Heart right ventricle (tissue), 16 donors: ENCODE data around the gene ADGRL1. TPM values are rescaled to one million over a fixed set of nuclear protein-coding genes. Genes with fewer than 3 reads are reported as not detected.
A peak's percentile ranks its signal among the peaks of the same experiment; 100 is the strongest.

Experiments
- ATAC-seq, 8 donors: fragments of 200-7000 bp; cut with Tn5 transposase; one replicate each; pipeline ENCODE4 v1.9.1; 2020; ENCODE audit warnings: mild to moderate bottlenecking in 8 of 8, moderate library complexity in 8 of 8, moderate number of reproducible peaks in 1 of 8
- DNase-seq, 2 donors: peaks; one replicate each; pipeline ENCODE4 v3.0.0-alpha.2; 2020
- H3K27ac ChIP-seq, 10 donors: fragments of 200-600 bp; sonication (generic) in 2 of 10; one replicate each; pipeline versions ENCODE4 v1.5.0 to v1.8.0; 2020 to 2022; ENCODE audit warnings: mild to moderate bottlenecking in 3 of 10
- H3K27me3 ChIP-seq, 7 donors: fragments of 200-600 bp; one replicate each; pipeline ENCODE4 v1.8.0; 2021 to 2022; ENCODE audit warnings: mild to moderate bottlenecking in 2 of 7
- H3K36me3 ChIP-seq, 9 donors: fragments of 200-600 bp; sonication (generic) in 1 of 9; one replicate each; pipeline versions ENCODE4 v1.5.0 to v1.8.0; 2020 to 2022; ENCODE audit warnings: mild to moderate bottlenecking in 2 of 9
- H3K4me1 ChIP-seq, 9 donors: fragments of 200-600 bp; sonication (generic) in 1 of 9; one replicate each; pipeline versions ENCODE4 v1.5.0 to v1.8.0; 2020 to 2022; ENCODE audit warnings: mild to moderate bottlenecking in 4 of 9
- H3K4me3 ChIP-seq, 10 donors: fragments of 200-600 bp; sonication (generic) in 2 of 10; one replicate each; pipeline versions ENCODE4 v1.5.0 to v1.8.0; 2020 to 2022; ENCODE audit warnings: mild to moderate bottlenecking in 7 of 10, moderate library complexity in 2 of 10
- H3K9me3 ChIP-seq, 11 donors: fragments of 200-600 bp in 10 of 11; sonication (generic) in 2 of 11; one replicate each; pipeline versions ENCODE4 v1.5.0 to v1.8.0; 2013 to 2022; ENCODE audit warnings: mild to moderate bottlenecking in 2 of 11, control low read depth in 1 of 11, moderate library complexity in 1 of 11
- CTCF ChIP-seq, 9 donors: fragments of 200-600 bp; sonication (generic) in 2 of 9; IDR thresholded peaks; one replicate each; pipeline versions ENCODE4 v1.5.0 to v1.8.0; 2021 to 2022; ENCODE audit warnings: antibody characterized with exemption in 9 of 9, mild to moderate bottlenecking in 5 of 9, moderate library complexity in 1 of 9
- WGBS, 2 donors: extraction: QIAGEN DNeasy Blood & Tissue Kit; methylation state at CpG; one replicate each; pipeline ENCODE4 v1.1.7; 2013; ENCODE audit warnings: inconsistent platforms in 1 of 2; 5-methylcytosine and 5-hydroxymethylcytosine counted together
- intact Hi-C, 10 donors: fragments of 100-400 bp; cut with DNase I; formaldehyde crosslinking; loops; one replicate each; pipeline versions ENCODE4 v1.11.1 to v1.14.2; 2022
- polyA plus RNA-seq, 2 donors: library from polyadenylated mRNA; stranded (reverse); fragments of 200-250 nt; gene quantifications; one replicate each; pipeline ENCODE4 v1.2.3, GENCODE V29; 2013
- total RNA-seq, 10 donors: library from RNA; stranded (reverse); fragmentation: NEBNext Ultra II Directional in 3 of 10; extraction: Animal tissue kit (Norgen Biotek cat#: 25700) in 3 of 10; gene quantifications; one replicate each; pipeline versions ENCODE4 v1.2.1 to v1.2.4, GENCODE V29; 2021 to 2023
- donor health status: Arrhythmogenic right ventricular cardiomyopathy.
- donor health status: ischemic (EF 13 %, LVEDD 7.1; RV severe dilation, severe dysfunction).
- donor health status: healthy with polysubstance abuse.
- donor health status: DM: no; HTN: yes; CAD: no.
- donor health status: DM: no; HTN: no; CAD: no.
- donor health status: ischemic (EF 25% LVEDD 6.9; RV normal size, moderate dysfunction).
- donor health status: ischemic (EF 25% LVEDD 5.7; RV mildly dilated, moderate dysfunction).
- donor health status: healthy.
- donor health status: DM: yes; HTN: yes; CAD: no.
- donor health status: Ischemic cardiomyopathy.
- donor health status: ischemic (EF 35%, LVEDD 5.7; RV mildly dilated, moderate dysfunction).
- donor health status: nonischemic (EF 11% LVEDD 7.7; RV severe dilation, severe dysfunction).
- donor health status: DM: yes; HTN: yes; CAD: no.
- donor health status: PGD.
- donor health status: ischemic (EF 29% LVEDD 5.4; RV normal size, mild dysfunction).
- donor health status: nonischemic (EF 23%, LVEDD 6.1; RV moderate dilation, normal function).

Gene ADGRL1
- total and polyA plus RNA-seq, 12 donors = 5.1 to 31.9 (median 12.8) TPM

- 33% methylated on average over 11 to 12 of the region's 12 CpGs for WGBS, 2 donors
- H3K4me1 ChIP-seq = peaks cover 37 to 87% (median 75%) of the 10 kb centered on the region in 9 donors
- no peaks in the 10 kb centered on the region for H3K9me3 ChIP-seq
- intact Hi-C loops = no loop called here
- H3K36me3 ChIP-seq = peaks cover 0 to 16% (median 0%) of the 10 kb centered on the region in 9 donors
- H3K27me3 ChIP-seq = no peaks in the 10 kb centered on the region
- peak overlapping the region in 9 of 10 donors; percentile 10 to 51 (median 41) for H3K4me3 ChIP-seq
- ATAC-seq = peak in 7 of 8 donors; percentile 3 to 28 (median 15)
- DNase-seq = peak; percentile 36 to 53
- peak overlapping the region; percentile 93 to 100 (median 96) for H3K27ac ChIP-seq
- TF ChIP-seq CTCF (IDR thresholded peaks at IDR 0.05) = no peak
Measured at GRCh38 chr19:14112051-14112808, 93.7 kb downstream of the ADGRL1 start.

- Histone ChIP-seq H3K9me3 (no peaks in the 10 kb centered on the region), H3K4me1 (peaks cover 35 to 91% (median 76%) of the 10 kb centered on the region in 9 donors), H3K4me3 (peak overlapping the region in 1 of 10 donors; percentile 51), H3K36me3 (peaks cover 0 to 23% (median 3%) of the 10 kb centered on the region in 9 donors), H3K27me3 (no peaks in the 10 kb centered on the region), H3K27ac (peak overlapping the region in 9 of 10 donors; percentile 93 to 100 (median 95))
- DNase-seq = no peak
- ATAC-seq = no peak
- WGBS, 2 donors = 47 to 65% methylated on average over 1 of the region's 1 CpG
- intact Hi-C loops = no loop called here
- TF ChIP-seq CTCF (IDR thresholded peaks at IDR 0.05) = no peak
Measured at GRCh38 chr19:14111486-14111885, 94.5 kb downstream of the ADGRL1 start.

GRCh38 chr19:14110650-14111049, 95.3 kb downstream of the ADGRL1 start:
- H3K9me3 ChIP-seq = no peaks in the 10 kb centered on the region
- H3K27ac ChIP-seq = peak overlapping the region in 5 of 10 donors; percentile 10 to 97 (median 42)
- 43 to 57% methylated on average over 2 of the region's 2 CpGs for WGBS, 2 donors
- no peak overlapping the region for H3K4me3 ChIP-seq
- TF ChIP-seq CTCF (IDR thresholded peaks at IDR 0.05) = no peak
- ATAC-seq (no peak), DNase-seq (no peak)
- H3K27me3 ChIP-seq = no peaks in the 10 kb centered on the region
- H3K36me3 ChIP-seq = peaks cover 0 to 31% (median 11%) of the 10 kb centered on the region in 9 donors
- intact Hi-C loops = no loop called here
- peaks cover 26 to 83% (median 68%) of the 10 kb centered on the region in 9 donors for H3K4me1 ChIP-seq

- TF ChIP-seq CTCF (IDR thresholded peaks at IDR 0.05) = no peak
- peak; percentile 81 to 94 (median 89) for ATAC-seq
- no peaks in the 10 kb centered on the region for H3K27me3 ChIP-seq
- peak; percentile 74 to 75 for DNase-seq
- peak overlapping the region; percentile 69 to 97 (median 90) for H3K27ac ChIP-seq
- intact Hi-C loops = no loop called here
- H3K4me1 ChIP-seq = peaks cover 8 to 63% (median 43%) of the 10 kb centered on the region in 9 donors
- peaks cover 0 to 60% (median 29%) of the 10 kb centered on the region in 9 donors for H3K36me3 ChIP-seq
- H3K4me3 ChIP-seq = peak overlapping the region in 2 of 10 donors; percentile 13 to 20
- WGBS, 2 donors = 42 to 53% methylated on average over 23 of the region's 23 CpGs
- no peaks in the 10 kb centered on the region for H3K9me3 ChIP-seq
Measured at GRCh38 chr19:14107581-14108461, 98.1 kb downstream of the ADGRL1 start.
